BE2C (cell line): ENCODE measurements around the gene GDI1.

ENCODE experiments used
- DNase-seq: peaks from one replicate; pipeline ENCODE4 v3.0.0-alpha.2; 2020
- H3K27me3 ChIP-seq: fragments of 250-450 bp; sonication (Bioruptor Pico); 2 replicates; pipeline ENCODE4 v1.5.1; 2020; ENCODE audit warnings: mild to moderate bottlenecking
- H3K36me3 ChIP-seq: fragments of 250-450 bp; sonication (Bioruptor Pico); 2 replicates; pipeline ENCODE4 v1.5.1; 2020; ENCODE audit warnings: mild to moderate bottlenecking
- H3K4me1 ChIP-seq: fragments of 250-450 bp; sonication (Bioruptor Pico); 2 replicates; pipeline ENCODE4 v1.5.1; 2020
- H3K4me3 ChIP-seq: 2 replicates; pipeline ENCODE4 v1.5.1; 2011; ENCODE audit warnings: low read depth, low read length
- H3K9me3 ChIP-seq: fragments of 250-450 bp; sonication (Bioruptor Pico); 2 replicates; pipeline ENCODE4 v1.5.1; 2020
- TF ChIP-seq, protein P1 (sequence below): IDR thresholded peaks from 2 replicates; pipeline ENCODE4 v1.5.1; 2012; ENCODE audit warnings: mild to moderate bottlenecking, low read depth, low read length

GDI1 gene

DNA sequence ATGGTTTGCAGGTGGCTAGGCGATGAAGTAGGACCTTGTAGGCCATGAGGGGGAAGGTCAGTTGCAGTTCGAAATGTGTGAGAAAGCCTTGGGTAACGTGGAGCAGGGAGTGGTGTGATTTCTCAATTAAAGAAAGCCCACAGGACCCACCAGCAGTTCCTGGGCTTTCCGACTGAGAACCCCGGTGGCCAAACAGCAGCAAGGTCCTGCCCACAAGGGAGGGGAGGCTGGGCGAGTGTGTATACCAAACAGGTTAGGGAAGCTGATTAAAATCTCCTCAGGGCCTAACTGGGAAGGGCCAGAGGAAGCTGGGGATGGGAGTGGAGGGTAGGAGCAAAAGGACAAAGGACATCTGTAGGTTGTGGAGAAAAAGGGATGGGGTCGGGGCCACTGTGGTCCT is 6.0 kb upstream of the GDI1 start:
- Histone ChIP-seq H3K36me3 (peaks cover 17% of the 10 kb centered on the region), H3K9me3 (no peaks in the 10 kb centered on the region), H3K4me3 (no peak overlapping the region), H3K4me1 (no peaks in the 10 kb centered on the region), H3K27me3 (no peaks in the 10 kb centered on the region)
- DNase-seq = no peak
- TF ChIP-seq, protein P1, sequence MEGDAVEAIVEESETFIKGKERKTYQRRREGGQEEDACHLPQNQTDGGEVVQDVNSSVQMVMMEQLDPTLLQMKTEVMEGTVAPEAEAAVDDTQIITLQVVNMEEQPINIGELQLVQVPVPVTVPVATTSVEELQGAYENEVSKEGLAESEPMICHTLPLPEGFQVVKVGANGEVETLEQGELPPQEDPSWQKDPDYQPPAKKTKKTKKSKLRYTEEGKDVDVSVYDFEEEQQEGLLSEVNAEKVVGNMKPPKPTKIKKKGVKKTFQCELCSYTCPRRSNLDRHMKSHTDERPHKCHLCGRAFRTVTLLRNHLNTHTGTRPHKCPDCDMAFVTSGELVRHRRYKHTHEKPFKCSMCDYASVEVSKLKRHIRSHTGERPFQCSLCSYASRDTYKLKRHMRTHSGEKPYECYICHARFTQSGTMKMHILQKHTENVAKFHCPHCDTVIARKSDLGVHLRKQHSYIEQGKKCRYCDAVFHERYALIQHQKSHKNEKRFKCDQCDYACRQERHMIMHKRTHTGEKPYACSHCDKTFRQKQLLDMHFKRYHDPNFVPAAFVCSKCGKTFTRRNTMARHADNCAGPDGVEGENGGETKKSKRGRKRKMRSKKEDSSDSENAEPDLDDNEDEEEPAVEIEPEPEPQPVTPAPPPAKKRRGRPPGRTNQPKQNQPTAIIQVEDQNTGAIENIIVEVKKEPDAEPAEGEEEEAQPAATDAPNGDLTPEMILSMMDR = no peak

DNA sequence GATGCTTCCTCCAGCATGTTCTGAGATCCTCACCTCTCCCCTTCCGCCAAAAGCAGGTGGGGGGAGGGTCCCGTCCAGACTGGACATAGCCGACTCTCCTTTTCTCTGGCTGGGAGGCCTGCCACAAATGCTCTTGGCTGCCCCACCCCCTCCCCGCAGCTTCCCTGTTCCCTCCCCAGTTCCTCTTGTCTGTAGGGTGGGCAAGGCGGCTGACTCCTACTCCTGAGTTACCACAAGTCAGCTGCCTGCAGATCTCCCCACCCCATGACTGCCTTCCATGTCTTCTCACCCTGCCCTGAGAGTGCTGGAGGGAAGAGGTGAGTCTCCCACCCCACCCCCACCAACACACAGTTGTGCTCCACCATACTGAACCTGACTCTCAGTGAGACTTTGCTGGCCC is 5.6 kb upstream of the GDI1 start:
- no peaks in the 10 kb centered on the region for H3K27me3 ChIP-seq
- no peaks in the 10 kb centered on the region for H3K9me3 ChIP-seq
- peaks cover 21% of the 10 kb centered on the region for H3K36me3 ChIP-seq
- H3K4me1 ChIP-seq = no peaks in the 10 kb centered on the region
- no peak overlapping the region for H3K4me3 ChIP-seq
- TF ChIP-seq, protein P1 = no peak
- DNase-seq = no peak

DNA sequence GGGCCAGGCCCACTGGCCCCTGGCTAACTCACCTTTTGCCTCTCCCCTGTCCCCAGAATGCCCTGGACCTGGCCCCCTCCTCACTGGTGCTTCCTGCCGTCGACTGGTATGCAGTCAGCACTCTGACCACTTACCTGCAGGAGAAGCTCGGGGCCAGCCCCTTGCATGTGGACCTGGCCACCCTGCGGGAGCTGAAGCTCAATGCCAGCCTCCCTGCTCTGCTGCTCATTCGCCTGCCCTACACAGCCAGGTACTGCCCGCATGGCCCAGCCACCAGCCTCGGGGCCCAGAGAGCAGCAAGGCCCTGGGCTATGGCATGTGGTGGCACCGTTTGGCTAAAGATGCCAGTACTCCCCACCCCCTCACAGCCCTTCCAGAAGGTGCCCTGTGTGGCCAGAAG is 4.7 kb upstream of the GDI1 start:
- Histone ChIP-seq H3K27me3 (no peaks in the 10 kb centered on the region), H3K36me3 (peaks cover 22% of the 10 kb centered on the region), H3K4me3 (no peak overlapping the region), H3K9me3 (no peaks in the 10 kb centered on the region), H3K4me1 (no peaks in the 10 kb centered on the region)
- DNase-seq = no peak
- TF ChIP-seq, protein P1 = no peak

DNA sequence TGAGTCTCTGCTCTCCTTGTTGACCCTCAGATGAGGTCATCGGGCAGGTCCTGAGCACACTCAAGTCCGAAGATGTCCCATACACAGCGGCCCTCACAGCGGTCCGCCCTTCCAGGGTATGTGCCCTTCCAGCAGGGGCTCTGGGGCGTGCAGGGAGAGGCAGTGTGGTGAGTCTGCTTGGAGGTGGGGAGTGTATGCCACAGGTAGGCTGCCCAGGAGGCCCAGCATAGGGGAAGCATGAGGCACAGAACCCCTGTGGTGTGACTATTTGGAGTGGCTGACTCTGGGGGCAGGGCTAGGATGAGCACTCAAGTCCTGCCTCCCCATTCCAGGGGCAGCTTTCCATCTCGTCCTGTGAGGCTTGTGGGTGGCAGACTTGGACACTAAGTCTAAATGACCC is 3.3 kb upstream of the GDI1 start:
- Histone ChIP-seq H3K9me3 (no peaks in the 10 kb centered on the region), H3K4me1 (no peaks in the 10 kb centered on the region), H3K36me3 (peaks cover 26% of the 10 kb centered on the region), H3K4me3 (no peak overlapping the region), H3K27me3 (no peaks in the 10 kb centered on the region)
- no peak for DNase-seq
- TF ChIP-seq, protein P1 = no peak

DNA sequence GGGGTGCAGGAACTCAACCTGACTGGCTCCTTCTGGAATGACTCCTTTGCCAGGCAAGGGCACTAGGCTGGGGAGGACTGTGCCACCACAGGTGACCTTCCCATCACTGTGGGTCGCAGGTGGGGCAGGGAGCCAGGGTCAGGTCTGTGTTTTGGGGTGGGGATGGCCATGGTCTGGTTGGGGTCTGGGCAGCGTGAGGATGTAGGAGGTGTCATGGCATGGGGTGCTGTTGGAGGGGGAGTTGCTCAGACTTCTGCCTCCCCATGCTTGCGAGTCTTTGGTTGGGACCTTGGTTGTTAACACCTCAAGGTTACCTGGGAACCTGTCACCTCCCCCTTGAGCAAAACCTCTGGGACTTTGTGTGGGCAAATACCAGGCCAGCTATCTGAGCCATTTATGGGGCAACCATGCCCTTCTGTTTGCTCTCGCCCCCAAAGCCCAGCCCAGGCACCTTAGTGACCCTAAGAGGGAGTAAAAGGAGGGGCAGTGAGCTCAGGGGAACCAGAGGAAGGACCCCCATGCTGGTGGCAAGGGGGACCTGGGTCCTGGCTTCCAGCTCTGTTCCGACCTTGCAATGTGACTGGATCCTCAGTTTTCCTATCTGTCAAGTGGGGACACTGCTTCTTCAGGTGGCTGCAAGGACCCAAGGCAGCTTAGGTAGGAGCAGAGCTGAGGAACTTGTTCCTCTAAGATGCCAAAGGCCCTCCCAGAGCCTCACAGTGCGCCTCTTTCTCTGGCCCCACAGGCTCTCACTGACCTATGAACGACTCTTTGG is 2.4 kb upstream of the GDI1 start:
- no peaks in the 10 kb centered on the region for H3K4me1 ChIP-seq
- H3K4me3 ChIP-seq = no peak overlapping the region
- H3K9me3 ChIP-seq = no peaks in the 10 kb centered on the region
- H3K36me3 ChIP-seq = peaks cover 32% of the 10 kb centered on the region
- no peaks in the 10 kb centered on the region for H3K27me3 ChIP-seq
- no peak for DNase-seq
- TF ChIP-seq, protein P1 = no peak

DNA sequence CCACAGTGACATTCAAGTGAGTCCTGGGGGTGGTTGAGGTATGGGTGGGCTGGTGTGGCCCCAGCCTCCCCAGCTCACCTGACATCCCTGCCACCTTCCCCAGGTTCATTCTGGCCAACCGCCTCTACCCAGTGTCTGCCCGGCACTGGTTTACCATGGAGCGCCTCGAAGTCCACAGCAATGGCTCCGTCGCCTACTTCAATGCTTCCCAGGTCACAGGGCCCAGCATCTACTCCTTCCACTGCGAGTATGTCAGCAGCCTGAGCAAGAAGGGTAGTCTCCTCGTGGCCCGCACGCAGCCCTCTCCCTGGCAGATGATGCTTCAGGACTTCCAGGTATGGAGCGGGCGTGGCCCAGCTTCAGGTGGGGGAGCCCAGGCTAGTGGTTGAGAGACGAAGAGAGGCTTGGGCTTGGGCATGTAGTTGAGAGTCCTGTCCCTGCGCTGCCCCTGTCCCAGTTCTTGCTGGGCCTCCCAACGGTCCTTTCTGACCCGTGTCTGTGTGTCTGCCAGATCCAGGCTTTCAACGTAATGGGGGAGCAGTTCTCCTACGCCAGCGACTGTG is 1.7 kb upstream of the GDI1 start:
- Histone ChIP-seq H3K4me1 (no peaks in the 10 kb centered on the region), H3K9me3 (no peaks in the 10 kb centered on the region), H3K27me3 (no peaks in the 10 kb centered on the region), H3K4me3 (no peak overlapping the region), H3K36me3 (peaks cover 32% of the 10 kb centered on the region)
- TF ChIP-seq, protein P1 = no peak
- DNase-seq = no peak
